WTC11 (cell line): Measurements from ENCODE around the gene HOXD10. TPM values are rescaled to one million over a fixed set of nuclear protein-coding genes. Genes with fewer than 3 reads are reported as not detected.

Source experiments
- ATAC-seq: fragments of 200-7000 bp; cut with Tn5 transposase; 2 replicates; pipeline ENCODE4 v1.10.0; 2021; ENCODE audit warnings: mild to moderate bottlenecking, moderate library complexity
- CTCF ChIA-PET: fragments of 300-600 bp; sonication (Branson Sonifier 250); formaldehyde crosslinking; loops from one replicate; lab custom pipeline; 2021; ENCODE audit warnings: antibody characterized with exemption; lab: Charles Lee
- POLR2A ChIA-PET: fragments of 350-600 bp; sonication (Branson Sonifier 250); formaldehyde crosslinking; loops from one replicate; lab custom pipeline; 2021; ENCODE audit warnings: antibody characterized with exemption; lab: Charles Lee
- DNase-seq: peaks from one replicate; pipeline ENCODE4 v3.0.0; 2021; ENCODE audit warnings: low spot score
- H3K27ac Mint-ChIP-seq: 2 replicates; pipeline ENCODE4 v1.8.0; 2021; ENCODE audit warnings: mixed read lengths
- H3K27me3 Mint-ChIP-seq: 2 replicates; pipeline ENCODE4 v1.8.0; 2021; ENCODE audit warnings: low read depth, mild to moderate bottlenecking, moderate library complexity, mixed read lengths
- H3K36me3 Mint-ChIP-seq: 2 replicates; pipeline ENCODE4 v1.8.0; 2021; ENCODE audit warnings: mixed read lengths
- H3K4me1 Mint-ChIP-seq: 2 replicates; pipeline ENCODE4 v1.8.0; 2022; ENCODE audit warnings: mixed read lengths
- H3K4me3 Mint-ChIP-seq: 2 replicates; pipeline ENCODE4 v1.8.0; 2021; ENCODE audit warnings: mild to moderate bottlenecking, moderate library complexity, mixed read lengths
- H3K9me3 Mint-ChIP-seq: 2 replicates; pipeline ENCODE4 v1.8.0; 2021; ENCODE audit warnings: mixed read lengths
- ARID4B ChIP-seq: sonication (generic); formaldehyde crosslinking; IDR thresholded peaks from 2 replicates; pipeline ENCODE4 v1.8.0; 2023; ENCODE audit warnings: missing genetic modification reagents, mild to moderate bottlenecking, borderline replicate concordance
- CREB1 ChIP-seq: sonication (generic); formaldehyde crosslinking; IDR thresholded peaks from 2 replicates; pipeline ENCODE4 v1.8.0; 2023; ENCODE audit warnings: mild to moderate bottlenecking, missing genetic modification reagents
- E2F5 ChIP-seq: sonication (generic); formaldehyde crosslinking; IDR thresholded peaks from 2 replicates; pipeline ENCODE4 v1.8.1; 2022; ENCODE audit warnings: mild to moderate bottlenecking, moderate library complexity, missing genetic modification reagents
- ELF4 ChIP-seq: sonication (generic); formaldehyde crosslinking; IDR thresholded peaks from 2 replicates; pipeline ENCODE4 v1.8.1; 2022; ENCODE audit warnings: low read depth, mild to moderate bottlenecking, moderate library complexity, missing genetic modification reagents
- ESRRA ChIP-seq: sonication (generic); formaldehyde crosslinking; IDR thresholded peaks from 2 replicates; pipeline ENCODE4 v1.8.1; 2022; ENCODE audit warnings: mild to moderate bottlenecking, missing genetic modification reagents, borderline replicate concordance
- FOXP1 ChIP-seq: sonication (generic); formaldehyde crosslinking; IDR thresholded peaks from 2 replicates; pipeline ENCODE4 v1.8.0; 2022; ENCODE audit warnings: missing genetic modification reagents, mild to moderate bottlenecking, moderate library complexity, borderline replicate concordance
- JUN ChIP-seq: sonication (generic); formaldehyde crosslinking; IDR thresholded peaks from 2 replicates; pipeline ENCODE4 v1.8.0; 2023; ENCODE audit warnings: mild to moderate bottlenecking, missing genetic modification reagents
- MXD4 ChIP-seq: fragments of 250-450 bp; sonication (Bioruptor Pico); IDR thresholded peaks from 2 replicates; pipeline ENCODE4 v1.8.0; 2021; ENCODE audit warnings: mild to moderate bottlenecking, moderate library complexity, borderline replicate concordance
- NFATC4 ChIP-seq: fragments of 250-450 bp; sonication (Bioruptor Pico); IDR thresholded peaks from 2 replicates; pipeline ENCODE4 v1.9.0; 2021; ENCODE audit warnings: mild to moderate bottlenecking
- NR2C2 ChIP-seq: sonication (generic); formaldehyde crosslinking; IDR thresholded peaks from 2 replicates; pipeline ENCODE4 v1.8.0; 2022; ENCODE audit warnings: mild to moderate bottlenecking, missing genetic modification reagents
- PRRX2 ChIP-seq: fragments of 250-450 bp; sonication (Bioruptor Pico); IDR thresholded peaks from 2 replicates; pipeline ENCODE4 v1.8.0; 2021; ENCODE audit warnings: mild to moderate bottlenecking
- SMAD3 ChIP-seq: sonication (generic); formaldehyde crosslinking; IDR thresholded peaks from 2 replicates; pipeline ENCODE4 v1.8.0; 2022; ENCODE audit warnings: missing genetic modification reagents, mild to moderate bottlenecking, borderline replicate concordance
- TEAD1 ChIP-seq: sonication (generic); formaldehyde crosslinking; IDR thresholded peaks from 2 replicates; pipeline ENCODE4 v1.8.0; 2022; ENCODE audit warnings: mild to moderate bottlenecking, missing genetic modification reagents
- ZNF232 ChIP-seq: sonication (generic); formaldehyde crosslinking; IDR thresholded peaks from 2 replicates; pipeline ENCODE4 v1.8.0; 2022; ENCODE audit warnings: mild to moderate bottlenecking, missing genetic modification reagents
- ZNF281 ChIP-seq: sonication (generic); formaldehyde crosslinking; IDR thresholded peaks from 2 replicates; pipeline ENCODE4 v1.8.0; 2023; ENCODE audit warnings: mild to moderate bottlenecking, missing genetic modification reagents
- ZNF317 ChIP-seq: sonication (generic); formaldehyde crosslinking; IDR thresholded peaks from 2 replicates; pipeline ENCODE4 v1.8.1; 2023; ENCODE audit warnings: low read depth, mild to moderate bottlenecking, moderate library complexity, missing genetic modification reagents, borderline replicate concordance
- total RNA-seq: library from RNA; stranded (reverse); gene quantifications from 3 replicates; pipeline ENCODE4 v1.2.3, GENCODE V29; 2021
- TF ChIP-seq, protein P1 (sequence below): sonication (generic); formaldehyde crosslinking; IDR thresholded peaks from 2 replicates; pipeline ENCODE4 v1.8.1; 2022; ENCODE audit warnings: mild to moderate bottlenecking, missing genetic modification reagents, moderate library complexity, borderline replicate concordance
- TF ChIP-seq, protein P2 (sequence below): sonication (generic); formaldehyde crosslinking; IDR thresholded peaks from 2 replicates; pipeline ENCODE4 v1.8.0; 2022; ENCODE audit warnings: mild to moderate bottlenecking, missing genetic modification reagents
- TF ChIP-seq, protein P3 (sequence below): sonication (generic); formaldehyde crosslinking; IDR thresholded peaks from 2 replicates; pipeline ENCODE4 v1.8.1; 2023; ENCODE audit warnings: mild to moderate bottlenecking, missing genetic modification reagents

HOXD10 gene
- total RNA-seq, 1 experiment from 2014 or later: not detected

DNA sequence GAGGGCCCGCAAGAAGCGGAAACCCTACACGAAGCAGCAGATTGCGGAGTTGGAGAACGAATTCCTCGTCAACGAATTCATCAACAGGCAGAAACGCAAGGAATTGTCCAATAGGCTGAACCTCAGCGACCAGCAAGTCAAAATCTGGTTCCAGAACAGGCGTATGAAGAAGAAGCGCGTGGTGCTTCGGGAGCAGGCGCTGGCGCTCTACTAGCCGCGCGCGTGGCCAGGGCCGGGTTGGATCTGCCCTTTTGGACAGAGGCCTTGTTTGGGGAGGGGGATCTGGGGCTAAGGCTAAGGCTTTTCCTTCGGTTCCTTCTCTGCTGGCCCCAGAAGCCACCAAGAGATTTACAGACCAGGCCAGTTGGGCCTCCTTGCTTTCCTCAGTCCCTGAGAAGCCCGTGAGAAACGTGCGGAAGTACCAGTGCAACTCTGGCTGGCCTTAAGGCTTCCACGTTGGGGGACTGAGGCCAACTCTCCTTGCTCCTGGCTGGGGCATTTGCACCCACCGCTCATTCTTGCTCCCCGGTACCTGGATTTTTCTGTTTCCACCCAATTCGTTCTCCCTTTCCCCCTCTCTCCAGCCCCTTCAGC lies 15.9 kb upstream of the HOXD10 start (continued):
- TF ChIP-seq ARID4B (CRISPR knock-in tag) (no peak), FOXP1 (no peak), PRRX2 (CRISPR knock-in tag) (no peak), NR2C2 (CRISPR knock-in tag) (no peak), TEAD1 (CRISPR knock-in tag) (no peak), CREB1 (CRISPR knock-in tag) (no peak), ELF4 (CRISPR knock-in tag) (no peak)

- POLR2A ChIA-PET: no interaction called here
Measured at GRCh38 chr2:176101216-176101830, 15.3 kb upstream of the HOXD10 start.

GRCh38 chr2:176101842-176102241 lies 14.7 kb upstream of the HOXD10 start:
- no peak for ATAC-seq
- Mint-ChIP-seq H3K9me3 (no peaks in the 10 kb centered on the region), H3K4me1 (peaks cover 56% of the 10 kb centered on the region), H3K36me3 (no peaks in the 10 kb centered on the region), H3K4me3 (no peak overlapping the region), H3K27me3 (peaks cover 99% of the 10 kb centered on the region), H3K27ac (no peak overlapping the region)
- POLR2A ChIA-PET: no interaction called here
- no peak for DNase-seq
- CTCF ChIA-PET: no interaction called here
- no peak for TF ChIP-seq NFATC4 (CRISPR knock-in tag)
- no peak for TF ChIP-seq JUN
- TF ChIP-seq ZNF317 (CRISPR knock-in tag): no peak
- TF ChIP-seq ZNF281 (CRISPR knock-in tag): no peak
- TF ChIP-seq E2F5: no peak
- TF ChIP-seq ESRRA (CRISPR knock-in tag): no peak
- TF ChIP-seq, protein P1, sequence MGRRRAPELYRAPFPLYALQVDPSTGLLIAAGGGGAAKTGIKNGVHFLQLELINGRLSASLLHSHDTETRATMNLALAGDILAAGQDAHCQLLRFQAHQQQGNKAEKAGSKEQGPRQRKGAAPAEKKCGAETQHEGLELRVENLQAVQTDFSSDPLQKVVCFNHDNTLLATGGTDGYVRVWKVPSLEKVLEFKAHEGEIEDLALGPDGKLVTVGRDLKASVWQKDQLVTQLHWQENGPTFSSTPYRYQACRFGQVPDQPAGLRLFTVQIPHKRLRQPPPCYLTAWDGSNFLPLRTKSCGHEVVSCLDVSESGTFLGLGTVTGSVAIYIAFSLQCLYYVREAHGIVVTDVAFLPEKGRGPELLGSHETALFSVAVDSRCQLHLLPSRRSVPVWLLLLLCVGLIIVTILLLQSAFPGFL (CRISPR knock-in tag): no peak
- no peak for TF ChIP-seq SMAD3
- no peak for TF ChIP-seq ZNF232 (CRISPR knock-in tag)
- TF ChIP-seq, protein P2, sequence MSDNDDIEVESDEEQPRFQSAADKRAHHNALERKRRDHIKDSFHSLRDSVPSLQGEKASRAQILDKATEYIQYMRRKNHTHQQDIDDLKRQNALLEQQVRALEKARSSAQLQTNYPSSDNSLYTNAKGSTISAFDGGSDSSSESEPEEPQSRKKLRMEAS (CRISPR knock-in tag): no peak
- no peak for TF ChIP-seq MXD4 (CRISPR knock-in tag)
- TF ChIP-seq, protein P3, sequence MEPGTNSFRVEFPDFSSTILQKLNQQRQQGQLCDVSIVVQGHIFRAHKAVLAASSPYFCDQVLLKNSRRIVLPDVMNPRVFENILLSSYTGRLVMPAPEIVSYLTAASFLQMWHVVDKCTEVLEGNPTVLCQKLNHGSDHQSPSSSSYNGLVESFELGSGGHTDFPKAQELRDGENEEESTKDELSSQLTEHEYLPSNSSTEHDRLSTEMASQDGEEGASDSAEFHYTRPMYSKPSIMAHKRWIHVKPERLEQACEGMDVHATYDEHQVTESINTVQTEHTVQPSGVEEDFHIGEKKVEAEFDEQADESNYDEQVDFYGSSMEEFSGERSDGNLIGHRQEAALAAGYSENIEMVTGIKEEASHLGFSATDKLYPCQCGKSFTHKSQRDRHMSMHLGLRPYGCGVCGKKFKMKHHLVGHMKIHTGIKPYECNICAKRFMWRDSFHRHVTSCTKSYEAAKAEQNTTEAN: no peak

More at GRCh38 chr2:176101216-176101830, 15.3 kb upstream of the HOXD10 start:
- no peak for ATAC-seq
- CTCF ChIA-PET: no interaction called here
- Mint-ChIP-seq H3K27ac (no peak overlapping the region), H3K36me3 (no peaks in the 10 kb centered on the region), H3K9me3 (no peaks in the 10 kb centered on the region), H3K27me3 (peaks cover 99% of the 10 kb centered on the region), H3K4me3 (no peak overlapping the region), H3K4me1 (peaks cover 60% of the 10 kb centered on the region)
- no peak for DNase-seq
- no peak for TF ChIP-seq E2F5
